MM.1S (cell line): ENCODE measurements around the gene EPYC.

ENCODE experiments used
- DNase-seq: peaks from one replicate; pipeline ENCODE4 v3.0.0-alpha.2; 2015
- H2AFZ ChIP-seq: fragments of 300-600 bp; sonication (generic); 2 replicates; pipeline ENCODE4 v1.6.0; 2016; ENCODE audit warnings: antibody characterized with exemption, low read length
- H3F3A ChIP-seq: fragments of 300-600 bp; sonication (generic); 2 replicates; pipeline ENCODE4 v1.6.1; 2016; ENCODE audit warnings: mild to moderate bottlenecking, antibody characterized with exemption, low read length, moderate library complexity, mixed read lengths; ENCODE audit not compliant: insufficient read depth
- H3K27ac ChIP-seq: fragments of 300-600 bp; sonication (generic); 2 replicates; pipeline ENCODE4 v1.5.1; 2016; ENCODE audit warnings: mild to moderate bottlenecking, low read length
- H3K27me3 ChIP-seq: fragments of 300-600 bp; sonication (generic); replicated peaks from 2 replicates; pipeline ENCODE4 v1.6.0; 2016; ENCODE audit warnings: low read length; ENCODE audit not compliant: insufficient read depth
- H3K36me3 ChIP-seq: fragments of 300-600 bp; sonication (generic); replicated peaks from 2 replicates; pipeline ENCODE4 v1.6.1; 2016; ENCODE audit warnings: mild to moderate bottlenecking, low read length, mixed read lengths; ENCODE audit not compliant: insufficient read depth
- H3K4me1 ChIP-seq: fragments of 300-600 bp; sonication (generic); 2 replicates; pipeline ENCODE4 v1.6.1; 2016; ENCODE audit warnings: low read length, mixed read lengths
- H3K4me2 ChIP-seq: fragments of 300-600 bp; sonication (generic); 2 replicates; pipeline ENCODE4 v1.6.0; 2016; ENCODE audit warnings: low read depth, low read length
- H3K4me3 ChIP-seq: fragments of 300-600 bp; sonication (generic); 2 replicates; pipeline ENCODE4 v1.5.1; 2016; ENCODE audit warnings: low read length, mixed read lengths
- H3K79me2 ChIP-seq: fragments of 300-600 bp; sonication (generic); 2 replicates; pipeline ENCODE4 v1.6.1; 2016; ENCODE audit warnings: mixed run types, low read length, mixed read lengths
- H3K9ac ChIP-seq: fragments of 300-600 bp; sonication (generic); 2 replicates; pipeline ENCODE4 v1.6.1; 2016; ENCODE audit warnings: low read length, mixed read lengths
- H3K9me2 ChIP-seq: fragments of 300-600 bp; sonication (generic); replicated peaks from 2 replicates; pipeline ENCODE4 v1.6.1; 2016; ENCODE audit warnings: mild to moderate bottlenecking, low read length, mixed read lengths; ENCODE audit not compliant: insufficient read depth
- H3K9me3 ChIP-seq: fragments of 300-600 bp; sonication (generic); replicated peaks from 2 replicates; pipeline ENCODE4 v1.6.1; 2016; ENCODE audit warnings: mild to moderate bottlenecking, low read length, mixed read lengths; ENCODE audit not compliant: insufficient read depth
- H4K20me1 ChIP-seq: fragments of 300-600 bp; sonication (generic); 2 replicates; pipeline ENCODE4 v1.6.1; 2016; ENCODE audit warnings: mild to moderate bottlenecking, low read length, moderate library complexity, mixed read lengths; ENCODE audit not compliant: insufficient read depth
- CTCF ChIP-seq: fragments of 300-600 bp; sonication (generic); IDR thresholded peaks from 2 replicates; pipeline ENCODE4 v1.5.1; 2016; ENCODE audit warnings: antibody characterized with exemption, low read length, mixed read lengths
- EZH2 ChIP-seq: fragments of 300-600 bp; sonication (generic); optimal IDR thresholded peaks from 2 replicates; pipeline ENCODE3; 2017; ENCODE audit warnings: low read depth, mild to moderate bottlenecking, antibody characterized with exemption, low read length, mixed read lengths
- EZH2phosphoT487 ChIP-seq: fragments of 300-600 bp; sonication (generic); IDR thresholded peaks from 2 replicates; pipeline ENCODE4 v1.6.1; 2018; ENCODE audit warnings: antibody characterized with exemption, low read length

Gene EPYC

DNA sequence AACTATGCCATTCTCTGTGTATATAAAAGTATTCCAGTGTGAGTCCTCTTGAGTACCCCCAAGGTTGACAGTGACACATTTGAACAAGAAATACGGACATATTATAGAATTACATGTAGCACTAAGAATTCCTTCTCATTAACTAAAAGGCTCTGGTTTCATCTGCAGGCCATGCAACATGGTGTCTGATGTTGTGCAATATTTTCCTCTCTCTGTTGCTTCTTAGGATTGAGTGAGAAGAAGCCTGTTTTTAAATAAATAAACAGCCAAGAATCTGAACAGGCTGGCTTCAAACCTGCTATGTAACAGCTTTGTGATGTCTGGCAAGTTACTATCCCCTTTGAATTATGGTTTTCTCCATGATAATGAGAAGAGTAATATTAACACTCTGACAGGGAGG is 27.5 kb downstream of the EPYC start:
- no peak overlapping the region for H3K9ac ChIP-seq
- no peak for TF ChIP-seq EZH2
- no peak for TF ChIP-seq EZH2phosphoT487
- TF ChIP-seq CTCF: no peak
- no peak overlapping the region for H2AFZ ChIP-seq
- no peak overlapping the region for H3K4me3 ChIP-seq
- H3F3A ChIP-seq: no peaks in the 10 kb centered on the region
- no peaks in the 10 kb centered on the region for H3K36me3 ChIP-seq
- no peaks in the 10 kb centered on the region for H3K9me3 ChIP-seq
- no peaks in the 10 kb centered on the region for H4K20me1 ChIP-seq
- no peak overlapping the region for H3K4me2 ChIP-seq
- no peaks in the 10 kb centered on the region for H3K9me2 ChIP-seq
- no peaks in the 10 kb centered on the region for H3K79me2 ChIP-seq
- no peaks in the 10 kb centered on the region for H3K27me3 ChIP-seq
- no peak overlapping the region for H3K27ac ChIP-seq
- no peak for DNase-seq
- no peaks in the 10 kb centered on the region for H3K4me1 ChIP-seq

- Histone ChIP-seq H4K20me1 (no peaks in the 10 kb centered on the region), H3K4me3 (no peak overlapping the region), H3K4me1 (no peaks in the 10 kb centered on the region), H3K27ac (no peak overlapping the region), H3K9me2 (no peaks in the 10 kb centered on the region), H3K36me3 (no peaks in the 10 kb centered on the region), H3K9ac (no peak overlapping the region), H2AFZ (no peak overlapping the region), H3K9me3 (no peaks in the 10 kb centered on the region), H3F3A (no peaks in the 10 kb centered on the region), H3K79me2 (no peaks in the 10 kb centered on the region), H3K4me2 (no peak overlapping the region), H3K27me3 (no peaks in the 10 kb centered on the region)
- no peak for TF ChIP-seq CTCF
- TF ChIP-seq EZH2: no peak
- TF ChIP-seq EZH2phosphoT487: no peak
- DNase-seq: no peak
Measured at GRCh38 chr12:90974286-90974685, 30.5 kb downstream of the EPYC start.

GRCh38 chr12:90972226-90972625 is 32.5 kb downstream of the EPYC start:
- DNase-seq: no peak
- TF ChIP-seq CTCF: no peak
- no peak for TF ChIP-seq EZH2
- no peak for TF ChIP-seq EZH2phosphoT487
- H3K9me2 ChIP-seq: no peaks in the 10 kb centered on the region
- H3K79me2 ChIP-seq: no peaks in the 10 kb centered on the region
- no peak overlapping the region for H3K9ac ChIP-seq
- no peaks in the 10 kb centered on the region for H4K20me1 ChIP-seq
- no peaks in the 10 kb centered on the region for H3F3A ChIP-seq
- H3K27ac ChIP-seq: no peak overlapping the region
- no peak overlapping the region for H3K4me3 ChIP-seq
- no peaks in the 10 kb centered on the region for H3K4me1 ChIP-seq
- H3K36me3 ChIP-seq: no peaks in the 10 kb centered on the region
- H3K4me2 ChIP-seq: no peak overlapping the region
- H3K27me3 ChIP-seq: no peaks in the 10 kb centered on the region
- H2AFZ ChIP-seq: no peak overlapping the region
- H3K9me3 ChIP-seq: no peaks in the 10 kb centered on the region

- Histone ChIP-seq H3K9me2 (no peaks in the 10 kb centered on the region), H3K36me3 (no peaks in the 10 kb centered on the region), H2AFZ (no peak overlapping the region), H3K9ac (no peak overlapping the region), H3K27me3 (no peaks in the 10 kb centered on the region), H3F3A (no peaks in the 10 kb centered on the region), H4K20me1 (no peaks in the 10 kb centered on the region), H3K4me1 (no peaks in the 10 kb centered on the region), H3K4me3 (no peak overlapping the region), H3K9me3 (no peaks in the 10 kb centered on the region), H3K79me2 (no peaks in the 10 kb centered on the region), H3K4me2 (no peak overlapping the region), H3K27ac (no peak overlapping the region)
- TF ChIP-seq EZH2 (no peak), CTCF (no peak), EZH2phosphoT487 (no peak)
- DNase-seq: no peak
Measured at GRCh38 chr12:90970911-90971310, 33.9 kb downstream of the EPYC start.
